SU-DHL-6 (cell line): ENCODE measurements around the gene BDKRB2.

Experiments used
- H2AFZ ChIP-seq: fragments of 200-600 bp; sonication (generic); 2 replicates; pipeline ENCODE4 v1.6.1; 2014; ENCODE audit warnings: low read depth, mild to moderate bottlenecking, moderate library complexity, mixed read lengths, antibody characterized with exemption, low read length; ENCODE audit not compliant: severe bottlenecking
- H3F3A ChIP-seq: fragments of 200-600 bp; shearing (Covaris generic); 2 replicates; pipeline ENCODE4 v1.6.0; 2016; ENCODE audit warnings: antibody characterized with exemption, mild to moderate bottlenecking; ENCODE audit not compliant: insufficient read depth
- H3K27ac ChIP-seq: fragments of 200-600 bp; sonication (generic); 2 replicates; pipeline ENCODE4 v1.5.1; 2016; ENCODE audit warnings: low read depth, mild to moderate bottlenecking, low read length, moderate library complexity, mixed read lengths
- H3K27me3 ChIP-seq: fragments of 200-600 bp; sonication (generic), shearing (Covaris generic); 2 replicates; pipeline ENCODE4 v1.6.0; 2014; ENCODE audit warnings: mild to moderate bottlenecking, low read length
- H3K36me3 ChIP-seq: fragments of 200-600 bp; sonication (generic); 2 replicates; pipeline ENCODE4 v1.6.1; 2014; ENCODE audit warnings: mild to moderate bottlenecking, low read length, mixed read lengths
- H3K4me2 ChIP-seq: fragments of 300-600, 200-600 bp; shearing (Covaris generic), sonication (generic); 2 replicates; pipeline ENCODE4 v1.6.0; 2014; ENCODE audit warnings: low read length, low read depth, mild to moderate bottlenecking; ENCODE audit not compliant: poor library complexity, severe bottlenecking
- H3K4me3 ChIP-seq: fragments of 200-600 bp; sonication (generic); 2 replicates; pipeline ENCODE4 v1.5.1; 2014; ENCODE audit warnings: antibody characterized with exemption, low read length, mild to moderate bottlenecking, mixed read lengths; ENCODE audit not compliant: insufficient read depth, poor library complexity, severe bottlenecking
- H3K79me2 ChIP-seq: fragments of 200-600 bp; sonication (generic); 2 replicates; pipeline ENCODE4 v1.6.1; 2014; ENCODE audit warnings: mild to moderate bottlenecking, low read length, moderate library complexity; ENCODE audit not compliant: insufficient read depth
- H3K9ac ChIP-seq: fragments of 200-600 bp; sonication (generic); 2 replicates; pipeline ENCODE4 v1.7.0; 2014; ENCODE audit warnings: mild to moderate bottlenecking, low read length
- H3K9me2 ChIP-seq: fragments of 200-600 bp; sonication (generic); replicated peaks from 2 replicates; pipeline ENCODE4 v1.6.1; 2014; ENCODE audit warnings: low read length; ENCODE audit not compliant: insufficient read depth
- H3K9me3 ChIP-seq: fragments of 200-600 bp; sonication (generic); 2 replicates; pipeline ENCODE4 v1.6.1; 2014; ENCODE audit warnings: low read length, mixed read lengths; ENCODE audit not compliant: insufficient read depth
- H4K20me1 ChIP-seq: fragments of 200-600 bp; sonication (generic); 2 replicates; pipeline ENCODE4 v1.6.1; 2014; ENCODE audit warnings: low read depth, mild to moderate bottlenecking, antibody characterized with exemption, low read length, moderate library complexity, mixed read lengths
- CTCF ChIP-seq: fragments of 200-600 bp; sonication (generic); IDR thresholded peaks from one replicate; pipeline ENCODE4 v1.5.1; 2017; ENCODE audit warnings: antibody characterized with exemption, mild to moderate bottlenecking, low read length, moderate library complexity; ENCODE audit not compliant: insufficient read depth, poor library complexity, severe bottlenecking
- EZH2phosphoT487 ChIP-seq: fragments of 200-600 bp; sonication (generic), shearing (Covaris generic); conservative IDR thresholded peaks from 2 replicates; pipeline ENCODE4 v1.6.1; 2018; ENCODE audit warnings: mild to moderate bottlenecking, antibody characterized with exemption, low read length, moderate library complexity, mixed read lengths

The BDKRB2 gene

GRCh38 chr14:96213871-96214465, 9.3 kb downstream of the BDKRB2 start:
- Histone ChIP-seq H2AFZ (no peak overlapping the region), H3K36me3 (no peaks in the 10 kb centered on the region), H3K79me2 (no peaks in the 10 kb centered on the region), H3K4me3 (no peak overlapping the region), H3K4me2 (no peak overlapping the region), H3F3A (no peaks in the 10 kb centered on the region), H4K20me1 (no peaks in the 10 kb centered on the region), H3K9me2 (no peaks in the 10 kb centered on the region), H3K9me3 (no peaks in the 10 kb centered on the region), H3K27ac (no peak overlapping the region), H3K27me3 (no peaks in the 10 kb centered on the region), H3K9ac (no peak overlapping the region)
- no peak for TF ChIP-seq EZH2phosphoT487
- no peak for TF ChIP-seq CTCF

- Histone ChIP-seq H3K27me3 (no peaks in the 10 kb centered on the region), H3K27ac (no peak overlapping the region), H4K20me1 (no peaks in the 10 kb centered on the region), H3K4me2 (no peak overlapping the region), H3K36me3 (no peaks in the 10 kb centered on the region), H3K9me3 (no peaks in the 10 kb centered on the region), H3K4me3 (no peak overlapping the region), H3K9ac (no peak overlapping the region), H3F3A (no peaks in the 10 kb centered on the region), H3K79me2 (no peaks in the 10 kb centered on the region), H3K9me2 (no peaks in the 10 kb centered on the region), H2AFZ (no peak overlapping the region)
- no peak for TF ChIP-seq CTCF
- no peak for TF ChIP-seq EZH2phosphoT487
These were observed 10.2 kb downstream of the BDKRB2 start for GRCh38 chr14:96214793-96215192.

GRCh38 chr14:96215452-96216244, 11.0 kb downstream of the BDKRB2 start:
- Histone ChIP-seq H3K27ac (no peak overlapping the region), H3K9me3 (no peaks in the 10 kb centered on the region), H3K9me2 (no peaks in the 10 kb centered on the region), H3K36me3 (no peaks in the 10 kb centered on the region), H3K27me3 (no peaks in the 10 kb centered on the region), H2AFZ (no peak overlapping the region), H3F3A (no peaks in the 10 kb centered on the region), H3K4me2 (no peak overlapping the region), H4K20me1 (no peaks in the 10 kb centered on the region), H3K9ac (no peak overlapping the region), H3K79me2 (no peaks in the 10 kb centered on the region), H3K4me3 (no peak overlapping the region)
- TF ChIP-seq EZH2phosphoT487 (no peak), CTCF (no peak)
